CD4-positive, alpha-beta T cell (primary cell): Measurements from ENCODE around the gene ZSWIM4. TPM values are rescaled to one million over a fixed set of nuclear protein-coding genes. Genes with fewer than 3 reads are reported as not detected.

ENCODE experiments used
- ATAC-seq: fragments of 200-7000 bp; cut with Tn5 transposase; one replicate; pipeline ENCODE4 v1.10.0; 2022; ENCODE audit warnings: mild to moderate bottlenecking; ENCODE audit not compliant: poor library complexity
- CTCF ChIA-PET: fragments of 350-600 bp; sonication (Branson Sonifier 250); formaldehyde crosslinking; loops from one replicate; lab custom pipeline; 2021; ENCODE audit warnings: antibody characterized with exemption, inconsistent platforms; lab: Charles Lee
- POLR2A ChIA-PET: fragments of 350-600 bp; sonication (Branson Sonifier 250); formaldehyde crosslinking; loops from one replicate; lab custom pipeline; 2021; ENCODE audit warnings: antibody characterized with exemption, inconsistent platforms; lab: Charles Lee
- DNase-seq, 14 experiments: peaks; one replicate each; pipeline ENCODE4 v3.0.0-alpha.2; 2013 to 2020; ENCODE audit warnings: mixed read lengths in 2 of 14
- H3K27ac ChIP-seq, 2 donors: one replicate each; pipeline versions ENCODE4 v1.5.1 to v1.7.0; 2013; ENCODE audit warnings: low read length in 2 of 2, low read depth in 1 of 2, mild to moderate bottlenecking in 1 of 2
- H3K27me3 ChIP-seq, 2 experiments: 1 replicate in 1 of 2; 2 replicates in 1 of 2; pipeline versions ENCODE4 v1.6.1 to v1.7.0; 2013; ENCODE audit warnings: low read length in 2 of 2, control low read depth in 1 of 2, mild to moderate bottlenecking in 1 of 2, moderate library complexity in 1 of 2; ENCODE audit not compliant: insufficient read depth in 2 of 2, control insufficient read depth in 1 of 2
- H3K36me3 ChIP-seq: one replicate; pipeline ENCODE4 v1.6.1; 2013; ENCODE audit warnings: low read length, control low read depth; ENCODE audit not compliant: insufficient read depth
- H3K4me1 ChIP-seq: one replicate; pipeline ENCODE4 v1.6.1; 2013; ENCODE audit warnings: low read length, control low read depth; ENCODE audit not compliant: insufficient read depth
- H3K4me3 ChIP-seq: one replicate; pipeline ENCODE4 v1.5.1; 2013; ENCODE audit warnings: mild to moderate bottlenecking, low read length, moderate library complexity
- H3K9me3 ChIP-seq, 2 experiments: 1 replicate in 1 of 2; 2 replicates in 1 of 2; pipeline versions ENCODE4 v1.6.1 to v1.7.0; 2013; ENCODE audit warnings: low read length in 2 of 2, mild to moderate bottlenecking in 2 of 2, control low read depth in 1 of 2, moderate library complexity in 1 of 2; ENCODE audit not compliant: control insufficient read depth in 1 of 2, insufficient read depth in 1 of 2
- H3K27ac Mint-ChIP-seq: one replicate; pipeline ENCODE4 v1.8.0; 2020; ENCODE audit warnings: mixed read lengths
- H3K27me3 Mint-ChIP-seq: one replicate; pipeline ENCODE4 v1.8.0; 2021; ENCODE audit warnings: mixed read lengths
- H3K36me3 Mint-ChIP-seq: one replicate; pipeline ENCODE4 v1.8.0; 2021; ENCODE audit warnings: low read depth, mixed read lengths
- H3K4me1 Mint-ChIP-seq: one replicate; pipeline ENCODE4 v1.8.0; 2021; ENCODE audit warnings: low read depth, mixed read lengths
- H3K4me3 Mint-ChIP-seq: one replicate; pipeline ENCODE4 v1.8.0; 2020; ENCODE audit warnings: mild to moderate bottlenecking, mixed read lengths
- H3K9me3 Mint-ChIP-seq: one replicate; pipeline ENCODE4 v1.8.0; 2020; ENCODE audit warnings: mixed read lengths
- intact Hi-C, 2 experiments: fragments of 100-400 bp; cut with DNase I in 1 of 2; cut with micrococcal nuclease in 1 of 2; formaldehyde crosslinking; loops; one replicate each; pipeline versions ENCODE4 v1.15.1 to v1.9.0; 2023 to 2025; cut with DNase I, micrococcal nuclease
- total RNA-seq, 174 experiments: library from RNA in 2 of 174; stranded (reverse) in 2 of 174; gene quantifications; one replicate each; pipeline ENCODE4 v1.2.3 and lab custom pipeline; 2021 to 2026
- TF ChIP-seq, protein P1 (sequence below): fragments of 200-600 bp; IDR thresholded peaks from one replicate; pipeline ENCODE4 v1.8.0; 2022; ENCODE audit warnings: antibody characterized with exemption, mild to moderate bottlenecking

Gene ZSWIM4
- total RNA-seq, 2 experiments from 2014 or later: 3.5 to 3.8 TPM

GRCh38 chr19:13846557-13847406 lies 51.5 kb downstream of the ZSWIM4 start:
- CTCF ChIA-PET: interaction anchor here (0.6 to 2.8 kb wide), 5 partner anchors 10 to 652 kb away, joined by 3 to 35 read pairs (median 5); no protein-coding TSS in a partner anchor
- Mint-ChIP-seq H3K4me3 (peak overlapping the region; percentile 86), H3K9me3 (no peaks in the 10 kb centered on the region), H3K27ac (peak overlapping the region; percentile 99), H3K36me3 (peaks cover 5% of the 10 kb centered on the region), H3K4me1 (peaks cover 63% of the 10 kb centered on the region), H3K27me3 (no peaks in the 10 kb centered on the region)
- ATAC-seq (peak; percentile 61), DNase-seq (peak; percentile 86 to 99 (median 96))
- POLR2A ChIA-PET: interaction anchor here (0.5 to 3.5 kb wide), 18 partner anchors 8 to 185 kb away, joined by 3 to 48 read pairs (median 5); partner anchors contain the start of genes C19orf53, DCAF15, IL27RA and MRI1
- Histone ChIP-seq H3K4me1 (peaks cover 86% of the 10 kb centered on the region), H3K27ac (peak overlapping the region; percentile 100), H3K36me3 (no peaks in the 10 kb centered on the region), H3K9me3 (no peaks in the 10 kb centered on the region), H3K27me3 (no peaks in the 10 kb centered on the region), H3K4me3 (peak overlapping the region; percentile 76)
- TF ChIP-seq, protein P1, sequence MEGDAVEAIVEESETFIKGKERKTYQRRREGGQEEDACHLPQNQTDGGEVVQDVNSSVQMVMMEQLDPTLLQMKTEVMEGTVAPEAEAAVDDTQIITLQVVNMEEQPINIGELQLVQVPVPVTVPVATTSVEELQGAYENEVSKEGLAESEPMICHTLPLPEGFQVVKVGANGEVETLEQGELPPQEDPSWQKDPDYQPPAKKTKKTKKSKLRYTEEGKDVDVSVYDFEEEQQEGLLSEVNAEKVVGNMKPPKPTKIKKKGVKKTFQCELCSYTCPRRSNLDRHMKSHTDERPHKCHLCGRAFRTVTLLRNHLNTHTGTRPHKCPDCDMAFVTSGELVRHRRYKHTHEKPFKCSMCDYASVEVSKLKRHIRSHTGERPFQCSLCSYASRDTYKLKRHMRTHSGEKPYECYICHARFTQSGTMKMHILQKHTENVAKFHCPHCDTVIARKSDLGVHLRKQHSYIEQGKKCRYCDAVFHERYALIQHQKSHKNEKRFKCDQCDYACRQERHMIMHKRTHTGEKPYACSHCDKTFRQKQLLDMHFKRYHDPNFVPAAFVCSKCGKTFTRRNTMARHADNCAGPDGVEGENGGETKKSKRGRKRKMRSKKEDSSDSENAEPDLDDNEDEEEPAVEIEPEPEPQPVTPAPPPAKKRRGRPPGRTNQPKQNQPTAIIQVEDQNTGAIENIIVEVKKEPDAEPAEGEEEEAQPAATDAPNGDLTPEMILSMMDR: no peak
- intact Hi-C loops: loop anchor here (1.0 to 10.0 kb wide), 5 partner anchors 9 to 692 kb away; partner anchors contain the start of genes IER2 (in 1 of the 2), STX10 (in 1 of the 2) and ZSWIM4 (in 1 of the 2)

DNA sequence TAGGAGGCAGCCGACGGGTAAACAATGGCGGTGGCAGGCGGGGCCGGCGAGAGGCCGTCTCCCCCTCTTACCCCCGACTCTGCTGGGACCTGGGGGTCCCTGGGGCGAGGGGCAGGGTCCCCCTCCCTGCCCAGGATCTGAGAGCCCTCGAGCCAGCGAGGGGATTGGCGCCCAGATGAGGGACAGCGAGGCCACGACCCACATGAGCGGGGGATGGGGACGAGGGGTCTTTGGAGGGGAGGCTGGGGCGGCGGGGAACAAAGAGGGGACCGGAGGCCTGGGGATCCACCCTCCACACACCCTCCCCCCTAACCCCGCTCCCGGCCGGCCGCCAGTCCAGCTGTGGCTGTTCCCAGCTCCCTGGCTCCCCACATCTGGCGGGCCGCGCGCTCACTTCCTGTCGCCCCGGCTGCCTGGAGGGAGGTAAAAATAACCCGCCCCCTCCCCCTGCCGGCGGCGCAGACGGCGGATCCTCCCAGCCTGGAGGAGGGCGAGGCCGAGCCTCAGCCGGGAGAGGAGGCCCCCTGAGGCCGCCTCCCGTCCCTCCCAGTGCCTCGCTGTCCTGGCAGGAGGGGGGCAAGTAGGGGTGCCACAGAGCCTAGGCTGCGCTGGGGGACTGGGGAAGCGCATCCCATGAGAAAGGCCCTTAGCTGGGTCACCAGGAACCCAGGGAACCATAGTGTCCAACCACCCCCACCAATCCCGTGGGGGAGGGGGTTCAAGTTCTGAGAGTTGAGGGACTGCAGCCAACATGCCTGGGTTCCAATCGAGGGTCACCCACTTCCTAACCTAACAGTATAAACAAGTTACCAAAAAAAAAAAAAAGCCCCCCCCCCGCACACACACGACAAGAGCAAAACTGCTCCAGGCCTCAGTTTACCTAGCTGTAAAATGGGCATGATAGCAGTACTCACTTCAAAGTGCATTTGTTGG lies 52.4 kb downstream of the ZSWIM4 start:
- Mint-ChIP-seq H3K27ac (peak overlapping the region; percentile 99), H3K36me3 (peaks cover 5% of the 10 kb centered on the region), H3K4me1 (peaks cover 60% of the 10 kb centered on the region), H3K9me3 (no peaks in the 10 kb centered on the region), H3K27me3 (no peaks in the 10 kb centered on the region), H3K4me3 (peak overlapping the region; percentile 86)
- TF ChIP-seq, protein P1: peak; percentile 46
- no peaks in the 10 kb centered on the region for H3K9me3 ChIP-seq
- peak overlapping the region; percentile 76 for H3K4me3 ChIP-seq
- intact Hi-C loops: loop anchor here (2.0 to 10.0 kb wide), 4 partner anchors 13 to 693 kb away; partner anchors contain the start of genes IER2 (in 1 of the 2), STX10 (in 1 of the 2) and ZSWIM4 (in 1 of the 2)
- H3K27me3 ChIP-seq: no peaks in the 10 kb centered on the region
- ChIA-PET POLR2A (interaction anchor here (1.3 to 3.5 kb wide), 9 partner anchors 9 to 184 kb away, joined by 3 to 48 read pairs (median 10); partner anchors contain the start of genes C19orf53, DCAF15, IL27RA and MRI1), CTCF (interaction anchor here (0.6 to 2.8 kb wide), 4 partner anchors 14 to 653 kb away, joined by 3 to 35 read pairs (median 4); no protein-coding TSS in a partner anchor)
- H3K4me1 ChIP-seq: peaks cover 83% of the 10 kb centered on the region
- H3K27ac ChIP-seq: peak overlapping the region; percentile 100
- no peaks in the 10 kb centered on the region for H3K36me3 ChIP-seq
- ATAC-seq (peak; percentile 34), DNase-seq (peak; percentile 64 to 94 (median 82))
